GM19099 (cell line): ENCODE results near the gene SMCO3.

Experiments
- POLR2A ChIP-seq: IDR thresholded peaks from 3 replicates; pipeline ENCODE4 v1.6.1; 2011; ENCODE audit warnings: low read depth; ENCODE audit not compliant: insufficient read length; ENCODE audit errors: extremely low read depth

The SMCO3 gene

DNA sequence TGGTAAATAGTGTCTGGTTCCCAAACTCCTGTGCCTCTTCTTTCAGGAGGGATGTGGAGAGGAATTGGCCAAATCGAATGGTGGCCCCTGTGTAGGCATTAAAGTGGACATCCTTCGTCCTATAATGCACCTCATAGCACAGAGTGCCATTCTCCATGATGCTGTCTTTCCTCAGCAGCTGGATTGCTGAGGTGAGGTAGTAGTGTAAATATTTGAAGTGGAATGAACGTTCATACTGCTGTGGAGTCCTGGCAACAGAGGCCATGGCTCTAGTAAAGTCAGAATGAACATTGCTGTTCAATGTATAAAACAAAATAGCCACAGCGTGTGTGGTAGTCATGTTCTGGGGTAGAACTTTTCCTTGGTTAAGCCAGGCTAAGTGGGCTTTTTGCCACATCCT lies 26.6 kb upstream of the SMCO3 start:
- no peak for TF ChIP-seq POLR2A

- no peak for TF ChIP-seq POLR2A
These were observed 25.3 kb upstream of the SMCO3 start for GRCh38 chr12:14839262-14839661.

DNA sequence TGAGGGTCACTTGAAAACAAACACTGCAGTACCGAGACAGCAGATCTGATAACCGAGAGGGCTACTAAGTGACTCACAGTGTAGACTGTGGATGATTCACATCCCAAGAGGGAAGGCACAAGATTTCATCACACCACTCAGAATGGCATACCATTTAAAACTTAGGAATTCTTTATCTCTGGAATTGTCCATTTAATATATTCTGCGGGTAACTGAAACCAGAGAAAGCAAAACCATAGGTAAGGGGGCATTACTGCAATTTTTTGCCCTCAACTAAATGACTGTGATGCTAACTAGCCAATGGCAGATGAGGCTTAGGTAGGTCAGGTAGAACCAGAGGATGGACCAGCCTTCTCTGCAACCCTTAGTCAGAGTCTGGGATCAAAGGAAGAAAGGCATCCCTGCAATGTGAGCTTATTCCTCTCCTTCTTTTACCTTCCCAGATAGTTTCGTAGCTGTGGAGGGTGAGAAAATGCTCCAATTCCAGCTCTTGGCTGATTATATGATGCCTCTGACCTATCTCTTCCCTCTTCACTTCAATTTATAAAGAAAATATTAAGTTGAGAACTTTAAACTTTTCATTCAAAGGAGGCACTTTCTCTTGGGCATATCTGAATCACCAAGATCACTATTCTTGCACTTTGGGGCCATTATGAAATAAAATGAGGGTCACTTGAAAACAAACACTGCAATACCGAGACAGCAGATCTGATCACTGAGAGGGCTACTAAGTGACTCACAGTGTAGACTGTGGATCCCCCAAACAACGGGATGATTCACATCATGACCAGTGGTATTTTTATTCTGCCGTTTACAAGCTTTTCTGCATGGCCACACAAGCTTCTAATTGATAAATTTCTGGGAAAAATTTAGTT lies 22.6 kb upstream of the SMCO3 start:
- TF ChIP-seq POLR2A = no peak

DNA sequence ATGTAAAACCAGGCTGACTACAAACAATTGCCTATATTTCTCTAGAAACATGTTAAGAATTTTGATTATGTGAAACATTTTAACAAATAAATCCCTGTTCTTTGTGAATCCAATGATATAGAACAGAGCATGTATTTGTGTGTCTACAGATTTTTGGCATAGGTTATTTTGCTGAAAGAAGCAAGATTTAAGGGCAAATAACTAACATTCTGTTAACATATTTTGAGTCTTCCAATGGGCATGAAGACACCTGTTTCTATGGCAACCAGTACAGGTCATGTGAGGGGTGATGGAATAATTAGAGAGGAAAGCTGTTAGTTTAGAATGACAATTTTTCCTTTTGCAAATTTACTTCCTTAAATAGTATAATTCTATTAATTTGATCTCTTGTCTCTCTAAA lies 20.5 kb upstream of the SMCO3 start:
- no peak for TF ChIP-seq POLR2A

DNA sequence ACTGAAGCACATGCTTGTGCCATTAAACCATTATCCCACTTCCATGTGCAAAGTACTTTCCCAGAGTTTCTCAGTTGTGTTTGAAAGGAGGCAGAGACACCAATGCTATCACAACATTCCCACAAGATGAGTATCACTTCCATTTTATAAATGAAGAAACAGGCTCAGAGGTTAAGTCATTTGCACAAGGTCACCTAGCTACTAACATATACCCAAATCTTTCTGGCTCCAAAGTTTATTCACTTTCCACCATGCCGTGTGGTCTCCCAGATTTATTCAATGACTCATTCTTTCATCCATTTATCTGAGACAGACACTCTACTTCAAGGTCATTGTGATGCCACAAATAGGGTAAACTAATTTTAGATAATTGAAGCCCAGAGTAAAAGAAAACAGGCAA lies 20.0 kb upstream of the SMCO3 start:
- TF ChIP-seq POLR2A = no peak

DNA sequence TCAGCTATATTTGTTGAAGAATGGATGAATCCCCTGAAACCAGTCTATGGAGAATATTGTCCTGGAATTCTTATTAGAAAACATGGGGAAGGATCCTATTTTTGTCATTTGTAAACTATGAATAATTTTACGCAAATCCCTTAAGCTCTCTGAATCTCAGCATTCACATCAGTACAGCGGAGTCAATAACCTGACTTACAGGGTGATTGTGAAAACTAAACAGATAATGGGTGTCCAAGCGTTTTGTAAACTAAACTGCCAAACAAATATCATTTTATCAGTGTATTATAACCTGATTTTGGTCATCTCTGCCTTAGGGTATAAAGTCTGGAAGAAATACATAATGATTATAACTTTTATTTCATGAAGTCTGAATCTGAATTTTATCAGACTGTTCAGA lies 19.4 kb upstream of the SMCO3 start:
- TF ChIP-seq POLR2A = no peak

- no peak for TF ChIP-seq POLR2A
These were observed 14.9 kb upstream of the SMCO3 start for GRCh38 chr12:14828892-14829291.

GRCh38 chr12:14827043-14827442 lies 13.1 kb upstream of the SMCO3 start:
- no peak for TF ChIP-seq POLR2A

GRCh38 chr12:14826491-14826890 lies 12.5 kb upstream of the SMCO3 start:
- no peak for TF ChIP-seq POLR2A

DNA sequence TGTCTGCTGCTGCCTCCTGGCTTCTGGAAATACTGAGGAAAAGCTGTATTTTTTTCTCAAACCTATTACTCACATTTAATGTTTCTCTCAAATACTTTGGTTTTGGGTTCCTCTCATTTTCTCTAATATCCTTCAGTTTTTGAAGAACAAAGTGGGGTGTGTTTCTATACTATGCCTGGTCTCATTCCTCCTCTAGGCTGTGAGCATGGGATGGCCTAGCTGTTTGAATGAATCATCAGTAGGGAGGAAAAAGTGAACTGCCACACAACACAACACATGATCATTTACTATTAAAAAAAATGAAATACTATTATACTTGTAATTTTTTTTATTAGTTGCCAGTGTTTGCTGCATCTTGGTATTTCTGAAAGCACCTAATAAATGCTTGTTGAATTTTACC lies 11.3 kb upstream of the SMCO3 start:
- TF ChIP-seq POLR2A = no peak

GRCh38 chr12:14824012-14824634 lies 10.1 kb upstream of the SMCO3 start:
- TF ChIP-seq POLR2A = no peak

DNA sequence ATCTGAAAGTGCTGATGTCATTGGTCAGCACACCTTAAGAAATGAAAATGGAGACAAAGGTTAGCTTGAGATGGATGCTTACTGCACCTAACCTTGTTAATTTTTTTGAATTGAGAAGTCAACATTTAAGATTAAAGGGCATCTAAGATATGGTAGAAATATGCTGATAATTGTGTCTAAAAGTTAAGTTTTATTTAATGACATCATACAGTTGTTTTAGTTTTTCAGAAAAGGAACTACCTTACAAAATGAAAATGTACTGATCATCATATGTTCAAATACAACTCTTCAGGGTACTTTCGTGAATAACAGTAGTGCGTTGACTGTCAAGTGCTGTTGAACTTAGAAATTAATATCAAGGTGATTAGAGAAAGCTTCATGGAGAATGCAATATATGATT lies 2.5 kb downstream of the SMCO3 start:
- TF ChIP-seq POLR2A = no peak

- no peak for TF ChIP-seq POLR2A
These were observed 3.0 kb downstream of the SMCO3 start for GRCh38 chr12:14810953-14811483.

DNA sequence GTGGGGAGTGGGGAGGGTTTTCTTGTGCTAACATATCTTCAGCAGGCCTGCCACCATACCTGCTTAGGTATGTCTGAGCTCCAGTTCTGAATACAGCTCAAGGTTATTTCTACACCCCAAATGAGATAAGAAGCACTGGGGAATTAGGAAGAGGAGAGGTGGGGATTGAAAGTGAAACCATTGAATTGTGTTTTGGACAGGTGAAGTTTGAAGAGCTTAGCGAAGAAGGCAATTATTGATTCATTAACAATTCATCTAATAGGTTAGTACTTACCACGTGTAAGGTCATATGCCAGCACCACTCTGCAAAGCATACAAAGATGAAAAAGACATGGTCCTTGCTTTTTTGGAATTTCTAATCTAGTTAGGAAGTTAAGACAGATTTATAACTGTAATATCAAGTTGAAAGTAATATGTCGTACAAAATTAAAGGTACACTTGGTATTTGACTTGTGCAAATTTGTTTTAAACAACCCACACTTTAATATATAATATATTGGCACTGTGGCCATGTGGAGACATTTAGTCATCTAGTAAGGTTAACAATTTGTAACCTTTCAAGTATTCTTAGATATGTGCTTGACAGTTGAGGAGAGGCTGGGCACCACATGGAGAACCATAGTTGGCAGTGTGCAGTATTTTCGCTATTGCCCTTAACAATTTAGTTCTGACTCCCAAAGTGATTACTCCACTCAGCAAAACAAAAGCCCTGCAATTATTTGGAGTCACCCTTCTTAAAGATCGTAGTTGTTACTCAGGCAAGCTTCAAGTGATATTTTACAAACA lies 3.6 kb downstream of the SMCO3 start:
- TF ChIP-seq POLR2A = no peak

GRCh38 chr12:14803830-14804160 lies 10.2 kb downstream of the SMCO3 start:
- no peak for TF ChIP-seq POLR2A
